B cell (primary cell): ENCODE measurements around the gene CUL1. TPM values are rescaled to one million over a fixed set of nuclear protein-coding genes. Genes with fewer than 3 reads are reported as not detected.

Experiments
- ATAC-seq: fragments of 200-7000 bp; cut with Tn5 transposase; one replicate; pipeline ENCODE4 v1.10.0; 2021; ENCODE audit warnings: low read depth, mild to moderate bottlenecking, moderate number of reproducible peaks, moderate library complexity
- CTCF ChIA-PET: fragments of 350-600 bp; sonication (Branson Sonifier 250); formaldehyde crosslinking; loops from one replicate; lab custom pipeline; 2021; ENCODE audit warnings: antibody characterized with exemption, inconsistent platforms; lab: Charles Lee
- POLR2A ChIA-PET: fragments of 350-600 bp; sonication (Branson Sonifier 250); formaldehyde crosslinking; loops from one replicate; lab custom pipeline; 2021; ENCODE audit warnings: antibody characterized with exemption; lab: Charles Lee
- DNase-seq: peaks from one replicate; pipeline ENCODE4 v3.0.0; 2013
- H2AFZ ChIP-seq: 2 replicates; pipeline ENCODE4 v1.6.1; 2012; ENCODE audit warnings: mild to moderate bottlenecking, low read depth, low read length; ENCODE audit not compliant: insufficient read depth, poor library complexity, severe bottlenecking
- H3K27ac ChIP-seq, 2 donors: 1 replicate in 1 of 2; 2 replicates in 1 of 2; pipeline ENCODE4 v1.5.1; 2012 to 2013; ENCODE audit warnings: low read length in 2 of 2, mild to moderate bottlenecking in 2 of 2, moderate library complexity in 1 of 2
- H3K27me3 ChIP-seq, 4 experiments: fragments of 200-600 bp in 1 of 4; sonication (generic) in 1 of 4; replicated peaks in 1 of 4; 1 replicate in 2 of 4; 2 replicates in 2 of 4; pipeline versions ENCODE4 v1.6.1 to v1.7.0; 2013 to 2016; ENCODE audit warnings: low read length in 3 of 4, mild to moderate bottlenecking in 2 of 4, mixed read lengths in 1 of 4, moderate library complexity in 1 of 4; ENCODE audit not compliant: insufficient read depth in 4 of 4, control insufficient read depth in 3 of 4; ENCODE audit errors: control extremely low read depth in 1 of 4
- H3K36me3 ChIP-seq, 2 experiments: replicated peaks in 1 of 2; 1 replicate in 1 of 2; 2 replicates in 1 of 2; pipeline versions ENCODE4 v1.6.1 to v1.7.1; 2013; ENCODE audit warnings: low read length in 1 of 2; ENCODE audit not compliant: insufficient read depth in 2 of 2, control insufficient read depth in 1 of 2; ENCODE audit errors: control extremely low read depth in 1 of 2, extremely low read depth in 1 of 2
- H3K4me1 ChIP-seq, 2 donors: fragments of 200-600 bp in 1 of 2; sonication (generic) in 1 of 2; 1 replicate in 1 of 2; 2 replicates in 1 of 2; pipeline versions ENCODE4 v1.5.1 to v1.6.1; 2013 to 2017; ENCODE audit warnings: low read length in 2 of 2; ENCODE audit not compliant: control insufficient read depth in 2 of 2, insufficient read depth in 2 of 2
- H3K4me2 ChIP-seq: replicated peaks from 2 replicates; pipeline ENCODE3; 2012; ENCODE audit warnings: mild to moderate bottlenecking, low read depth, low read length; ENCODE audit not compliant: poor library complexity, severe bottlenecking
- H3K4me3 ChIP-seq, 5 experiments: fragments of 200-600 bp in 1 of 5; sonication (generic) in 1 of 5; 1 replicate in 3 of 5; 2 replicates in 2 of 5; pipeline versions ENCODE4 v1.5.1 to v1.7.0; 2011 to 2016; ENCODE audit warnings: low read length in 4 of 5, mild to moderate bottlenecking in 4 of 5, low read depth in 2 of 5, control low read depth in 1 of 5, moderate library complexity in 1 of 5; ENCODE audit not compliant: insufficient read depth in 1 of 5; ENCODE audit errors: control extremely low read depth in 1 of 5, extremely low read depth in 1 of 5
- H3K79me2 ChIP-seq: fragments of 200-600 bp; sonication (generic); one replicate; pipeline ENCODE4 v1.6.0; 2016; ENCODE audit warnings: low read length; ENCODE audit not compliant: control insufficient read depth, insufficient read depth
- H3K9ac ChIP-seq: fragments of 200-600 bp; sonication (generic); 2 replicates; pipeline ENCODE4 v1.6.1; 2017; ENCODE audit warnings: mild to moderate bottlenecking, low read length, moderate library complexity
- H3K9me3 ChIP-seq, 3 donors: one replicate each; pipeline versions ENCODE4 v1.6.1 to v1.7.1; 2013; ENCODE audit warnings: low read length in 2 of 3; ENCODE audit not compliant: control insufficient read depth in 2 of 3, insufficient read depth in 1 of 3; ENCODE audit errors: control extremely low read depth in 1 of 3
- H4K20me1 ChIP-seq: 2 replicates; pipeline ENCODE4 v1.6.0; 2012; ENCODE audit warnings: mild to moderate bottlenecking, low read length; ENCODE audit not compliant: insufficient read depth, control insufficient read depth, poor library complexity, severe bottlenecking
- H3K27ac Mint-ChIP-seq: one replicate; pipeline ENCODE4 v1.8.0; 2021; ENCODE audit warnings: mixed read lengths
- H3K27me3 Mint-ChIP-seq: one replicate; pipeline ENCODE4 v1.8.0; 2021; ENCODE audit warnings: mixed read lengths
- H3K4me1 Mint-ChIP-seq: one replicate; pipeline ENCODE4 v1.8.0; 2021; ENCODE audit warnings: mixed read lengths
- H3K4me3 Mint-ChIP-seq: one replicate; pipeline ENCODE4 v1.8.0; 2021; ENCODE audit warnings: mixed read lengths
- H3K9me3 Mint-ChIP-seq: one replicate; pipeline ENCODE4 v1.8.0; 2022; ENCODE audit warnings: mixed read lengths; ENCODE audit not compliant: insufficient read depth
- CTCF ChIP-seq: fragments of 200-600 bp; IDR thresholded peaks from one replicate; pipeline ENCODE4 v1.8.0; 2022; ENCODE audit warnings: antibody characterized with exemption, mild to moderate bottlenecking
- EZH2 ChIP-seq: IDR thresholded peaks from 2 replicates; pipeline ENCODE4 v1.6.1; 2012; ENCODE audit warnings: borderline replicate concordance, low read depth, mild to moderate bottlenecking, moderate library complexity, low read length; ENCODE audit not compliant: insufficient read depth, poor library complexity, severe bottlenecking
- WGBS: methylation state at CpG from one replicate; pipeline ENCODE4 v1.1.5; 2013; ENCODE audit warnings: missing lambda C conversion rate; ENCODE audit not compliant: insufficient coverage; 5-methylcytosine and 5-hydroxymethylcytosine counted together
- intact Hi-C: fragments of 100-400 bp; cut with micrococcal nuclease; formaldehyde crosslinking; loops from one replicate; pipeline ENCODE4 v1.10.0; 2022
- polyA plus RNA-seq: library from polyadenylated mRNA; depleted of rRNA; stranded (reverse); fragments of >200 nt; gene quantifications from 2 replicates; pipeline ENCODE4 v1.2.3, GENCODE V29; 2012
- total RNA-seq, 2 donors: library from RNA; stranded (reverse); fragments of 120-200 nt in 1 of 2; gene quantifications; 1 replicate in 1 of 2; 2 replicates in 1 of 2; pipeline versions ENCODE4 v1.2.3 to v1.2.4, GENCODE V29; 2013 to 2022

CUL1 gene
- total and polyA plus RNA-seq, 2 donors (not counting 1 experiment from before 2014, with no cell fraction given) = 26.9 to 51.1 TPM

DNA sequence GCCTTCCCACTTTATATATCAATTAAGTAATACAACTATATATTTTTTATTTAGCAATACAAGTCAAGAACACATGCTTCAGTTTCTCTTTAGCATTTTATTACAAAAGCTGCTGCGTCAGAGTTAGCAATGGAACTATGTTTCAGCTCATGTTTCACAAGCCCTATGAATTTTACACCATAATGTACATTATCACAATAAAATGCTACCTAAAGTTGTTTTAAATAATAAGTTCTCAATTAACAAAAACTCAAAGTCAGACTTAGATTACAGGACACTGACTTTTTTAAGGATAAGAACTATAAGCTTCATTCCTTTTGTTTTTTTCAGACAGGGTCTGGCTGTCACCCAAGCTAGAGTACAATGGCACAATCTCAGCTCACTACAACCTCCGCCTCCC, 133.1 kb downstream of the CUL1 start:
- no peaks in the 10 kb centered on the region for H3K9me3 ChIP-seq
- no peaks in the 10 kb centered on the region for H3K27me3 ChIP-seq
- no peaks in the 10 kb centered on the region for H3K27me3 Mint-ChIP-seq
- ChIA-PET CTCF (no interaction called here), POLR2A (no interaction called here)
- ATAC-seq = no peak
- H3K4me3 ChIP-seq = no peak overlapping the region
- no peaks in the 10 kb centered on the region for H4K20me1 ChIP-seq
- no peaks in the 10 kb centered on the region for H3K4me1 ChIP-seq
- no peak overlapping the region for H3K4me2 ChIP-seq
- no peak for DNase-seq
- H2AFZ ChIP-seq = no peak overlapping the region
- TF ChIP-seq CTCF = no peak
- no peak overlapping the region for H3K27ac Mint-ChIP-seq
- no peaks in the 10 kb centered on the region for H3K4me1 Mint-ChIP-seq
- no peak overlapping the region for H3K27ac ChIP-seq
- WGBS = 93% methylated on average over 1 of the region's 2 CpGs
- peaks cover 18% of the 10 kb centered on the region for H3K79me2 ChIP-seq
- H3K9me3 Mint-ChIP-seq = no peaks in the 10 kb centered on the region
- H3K36me3 ChIP-seq = no peaks in the 10 kb centered on the region
- H3K4me3 Mint-ChIP-seq = no peak overlapping the region
- intact Hi-C loops = no loop called here
- no peak overlapping the region for H3K9ac ChIP-seq

DNA sequence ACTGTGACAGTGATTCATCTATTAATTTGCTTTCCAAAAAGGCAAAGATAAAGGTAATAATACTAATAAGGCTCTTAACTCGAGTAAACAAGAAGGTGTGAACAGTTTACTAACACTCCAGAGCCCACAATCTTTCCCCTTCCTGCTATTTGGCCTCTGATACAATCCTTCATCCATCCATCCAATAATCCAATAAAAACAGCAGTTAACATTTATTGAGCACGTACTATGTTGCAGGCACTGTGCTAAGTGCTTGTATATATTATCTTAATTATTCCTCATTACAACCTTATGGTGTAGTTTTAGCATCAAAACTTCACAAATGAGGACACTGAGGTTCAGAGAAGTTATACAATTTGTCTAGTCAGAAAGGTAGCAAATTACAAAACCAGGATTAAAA, 135.9 kb downstream of the CUL1 start:
- H3K27ac Mint-ChIP-seq = no peak overlapping the region
- H3K79me2 ChIP-seq = peaks cover 18% of the 10 kb centered on the region
- no peaks in the 10 kb centered on the region for H3K27me3 Mint-ChIP-seq
- ChIA-PET POLR2A (no interaction called here), CTCF (no interaction called here)
- no peak for TF ChIP-seq CTCF
- TF ChIP-seq EZH2 = no peak
- intact Hi-C loops = no loop called here
- no peak overlapping the region for H3K4me3 Mint-ChIP-seq
- H3K27me3 ChIP-seq = no peaks in the 10 kb centered on the region
- H3K9ac ChIP-seq = no peak overlapping the region
- H3K9me3 ChIP-seq = peaks cover 0 to 10% (median 0%) of the 10 kb centered on the region in 3 donors
- no peak overlapping the region for H3K27ac ChIP-seq
- no CpG with 5 or more reads among the region's 2 CpGs for WGBS
- no peak overlapping the region for H2AFZ ChIP-seq
- H3K9me3 Mint-ChIP-seq = peaks cover 4% of the 10 kb centered on the region
- H4K20me1 ChIP-seq = no peaks in the 10 kb centered on the region
- no peaks in the 10 kb centered on the region for H3K36me3 ChIP-seq
- no peak for DNase-seq
- H3K4me2 ChIP-seq = no peak overlapping the region
- H3K4me3 ChIP-seq = no peak overlapping the region
- peaks cover 11% of the 10 kb centered on the region for H3K4me1 Mint-ChIP-seq
- H3K4me1 ChIP-seq = peaks cover 6 to 7% of the 10 kb centered on the region in 2 donors
- ATAC-seq = no peak
